Measurements from ENCODE around the gene KCNQ1.
A peak's percentile ranks its signal among the peaks of the same experiment; 100 is the strongest.

The KCNQ1 gene

DNA sequence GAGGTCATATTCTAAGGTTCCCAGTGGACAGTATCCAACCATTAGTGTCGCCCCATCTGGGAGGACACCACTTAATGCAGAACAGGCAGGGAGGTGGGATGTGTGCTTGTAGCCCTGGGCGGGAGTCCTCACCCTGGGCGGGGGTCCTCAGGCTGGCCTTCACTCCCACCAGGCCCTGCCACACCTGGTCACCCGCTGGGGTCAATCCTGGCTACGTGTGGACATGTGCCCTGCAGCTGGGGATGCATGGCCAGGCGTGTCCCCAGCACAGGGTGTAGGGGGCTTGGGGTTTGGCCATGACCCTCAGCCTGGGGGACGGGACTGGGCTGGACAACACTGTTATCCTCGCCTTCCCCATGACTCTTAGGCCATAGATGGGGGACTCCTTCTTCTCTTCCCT is 19.3 kb upstream of the KCNQ1 start:
- no peak for DNase-seq

DNA sequence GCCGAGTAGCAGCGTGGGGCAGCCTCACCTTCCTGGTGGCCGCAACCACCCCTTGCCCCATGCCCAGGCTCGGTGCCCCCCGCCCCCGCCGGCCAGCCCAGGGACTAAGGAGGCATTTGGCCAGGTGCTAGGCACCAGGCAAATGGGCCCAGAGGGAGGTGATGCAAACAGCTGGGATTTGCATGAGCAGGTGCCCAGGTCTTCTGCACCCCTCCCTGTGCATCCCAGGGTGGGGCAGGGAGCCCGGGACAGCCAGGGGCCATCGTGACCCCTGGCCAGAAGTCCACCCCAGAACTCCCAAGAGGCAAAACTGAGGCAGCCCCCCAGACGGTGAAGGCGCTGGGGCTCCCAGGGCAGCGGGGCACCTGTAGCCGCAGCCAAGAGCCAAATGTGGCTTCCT is 18.6 kb upstream of the KCNQ1 start:
- DNase-seq = no peak

DNA sequence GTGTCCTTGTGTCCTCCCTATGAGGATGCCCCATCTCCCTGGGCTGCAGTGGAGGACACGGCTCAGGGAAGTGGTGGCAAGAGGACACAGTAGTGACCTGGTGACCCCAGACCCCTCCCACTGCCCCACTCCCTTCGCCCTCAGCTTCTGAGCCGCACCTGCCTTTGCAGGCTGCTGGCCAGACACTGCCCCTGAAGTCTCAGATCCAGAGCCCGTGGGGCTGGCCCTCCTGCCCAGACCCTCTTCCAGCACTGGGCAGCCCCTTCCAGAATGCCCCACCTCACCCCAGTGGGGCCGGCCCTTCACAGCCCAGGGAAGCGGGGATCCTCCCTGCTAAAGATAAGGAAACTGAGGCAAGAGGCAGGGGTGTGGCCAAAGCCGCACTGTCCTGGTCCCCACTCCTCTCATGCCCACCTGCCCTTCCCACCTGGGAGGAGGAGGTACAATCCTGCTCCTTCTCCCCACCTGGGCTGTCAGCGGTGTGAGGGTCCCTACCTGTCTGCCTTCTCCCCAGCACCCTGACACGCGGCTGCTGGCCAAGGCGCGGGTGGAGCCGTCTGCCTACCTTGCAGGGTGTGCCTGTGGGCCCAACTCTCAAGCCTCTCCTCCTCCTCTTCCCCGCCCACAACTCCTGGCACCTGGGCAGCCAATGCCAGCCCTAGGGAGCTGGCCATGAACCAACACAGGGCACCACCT is 17.8 kb upstream of the KCNQ1 start:
- no peak for DNase-seq

DNA sequence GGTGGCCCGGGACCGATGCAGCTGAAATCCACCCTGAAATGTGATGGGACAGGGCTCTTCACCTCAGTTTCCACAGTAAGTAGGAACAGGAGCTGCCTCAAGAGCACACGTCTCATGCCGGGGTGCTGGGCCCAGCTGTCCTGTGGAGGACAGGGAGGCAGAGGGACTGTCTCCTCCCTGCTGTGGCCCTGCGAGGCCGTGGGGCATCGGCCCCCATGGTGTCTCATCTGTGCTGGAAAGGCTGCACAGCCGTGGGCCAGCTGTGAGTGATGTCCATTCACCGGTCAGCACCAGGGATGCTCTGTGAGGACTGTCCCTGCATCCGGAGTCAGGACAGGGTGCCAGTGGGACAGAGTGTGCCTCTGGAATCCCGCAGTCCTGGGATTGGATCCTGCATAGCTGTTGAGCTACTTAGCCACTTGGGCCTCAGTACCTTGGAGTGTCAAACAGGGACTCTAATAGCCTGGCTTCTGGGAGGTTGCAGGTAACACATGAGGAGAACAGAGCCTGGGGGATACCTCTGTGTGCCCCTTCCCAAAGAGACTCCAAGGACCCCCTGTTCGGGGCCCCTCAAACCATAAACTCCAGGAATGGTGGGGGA is 17.0 kb upstream of the KCNQ1 start:
- DNase-seq = no peak

DNA sequence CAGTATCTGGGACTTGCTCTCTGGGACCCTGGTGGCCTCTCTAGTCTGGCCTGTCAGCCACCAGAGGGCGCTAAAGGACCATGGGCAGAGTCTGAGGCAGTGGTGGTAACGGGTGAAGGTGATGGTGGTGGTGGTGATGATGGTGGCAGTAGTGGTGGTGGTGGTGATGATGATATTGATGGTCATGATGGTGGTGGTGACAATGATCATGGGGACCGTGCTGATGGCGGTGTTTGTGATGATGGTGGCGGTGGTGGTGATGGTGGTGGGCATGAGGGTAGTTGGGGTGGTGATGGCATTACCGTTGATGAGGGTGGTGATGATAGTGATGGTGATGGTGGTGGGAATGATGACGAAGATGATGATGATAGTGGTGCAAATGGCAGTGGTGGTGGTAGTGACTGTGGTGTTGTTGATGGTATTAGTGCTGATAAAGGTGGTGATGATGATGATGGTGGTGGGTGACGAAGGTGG is 16.4 kb upstream of the KCNQ1 start:
- peak; percentile 80 to 87 for DNase-seq

DNA sequence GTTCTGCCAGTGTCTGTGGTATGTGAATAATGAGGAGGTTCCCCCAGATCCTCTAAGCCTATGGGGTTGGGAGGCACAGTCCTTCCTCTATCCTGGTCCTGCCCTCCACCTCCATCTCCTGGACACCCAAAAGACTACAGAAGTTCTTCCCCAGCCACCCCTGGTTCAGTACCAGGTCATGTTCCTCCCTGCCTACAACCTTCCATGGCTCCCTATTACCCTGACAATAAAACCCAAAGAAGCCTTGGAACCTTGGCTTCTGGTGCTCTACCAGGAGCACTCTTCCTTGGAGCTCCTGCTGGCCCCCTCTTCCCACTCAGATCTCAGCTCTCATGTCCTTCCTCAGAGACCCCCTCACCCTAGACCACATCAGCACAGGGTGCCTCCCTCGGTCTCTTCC is 13.4 kb upstream of the KCNQ1 start:
- no peak for DNase-seq

DNA sequence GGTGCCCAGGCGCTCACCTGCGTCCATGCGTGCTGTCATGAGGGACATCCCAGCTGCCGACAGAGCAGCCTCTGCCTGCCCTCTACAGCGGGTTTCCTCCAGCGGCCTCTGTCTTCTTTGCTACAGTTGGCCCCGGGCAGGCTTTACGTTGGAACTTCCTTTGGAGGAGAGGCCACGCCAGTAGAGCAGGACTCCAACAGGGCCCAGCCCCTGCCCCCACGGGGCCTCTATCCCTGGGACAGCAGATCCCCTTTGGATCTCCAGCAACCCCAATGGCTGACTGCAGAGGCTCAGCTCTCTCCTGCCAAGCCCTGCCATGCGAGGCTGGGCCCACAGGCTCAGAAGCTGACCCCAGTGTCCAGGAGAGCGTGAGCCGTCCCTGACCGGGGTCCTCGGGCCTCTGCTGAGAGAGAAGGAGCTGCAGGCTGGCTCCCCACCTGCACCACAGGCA is 12.6 kb upstream of the KCNQ1 start:
- no peak for DNase-seq

DNA sequence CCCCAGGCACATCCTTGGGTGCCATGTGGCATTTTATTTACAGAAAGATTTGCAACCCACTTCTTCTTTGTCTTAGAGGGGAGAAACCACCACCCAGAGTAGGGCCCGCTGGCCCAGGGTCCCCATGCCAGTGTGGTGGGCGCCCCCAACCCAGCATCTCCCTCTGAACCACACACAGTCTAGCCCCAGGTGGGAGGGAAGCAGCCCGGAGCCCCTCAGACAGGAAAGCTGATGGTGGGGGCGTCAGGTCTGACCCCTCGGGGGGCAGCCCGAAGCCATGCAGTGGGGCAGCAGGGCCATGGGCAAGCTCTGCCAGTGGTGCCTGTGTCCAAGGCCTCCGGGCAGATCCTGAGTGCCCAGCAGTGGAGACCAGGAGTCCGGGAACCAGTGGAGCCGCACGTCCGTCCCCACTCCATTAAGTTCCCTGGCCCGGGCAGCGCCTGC is 12.2 kb upstream of the KCNQ1 start:
- DNase-seq = no peak

DNA sequence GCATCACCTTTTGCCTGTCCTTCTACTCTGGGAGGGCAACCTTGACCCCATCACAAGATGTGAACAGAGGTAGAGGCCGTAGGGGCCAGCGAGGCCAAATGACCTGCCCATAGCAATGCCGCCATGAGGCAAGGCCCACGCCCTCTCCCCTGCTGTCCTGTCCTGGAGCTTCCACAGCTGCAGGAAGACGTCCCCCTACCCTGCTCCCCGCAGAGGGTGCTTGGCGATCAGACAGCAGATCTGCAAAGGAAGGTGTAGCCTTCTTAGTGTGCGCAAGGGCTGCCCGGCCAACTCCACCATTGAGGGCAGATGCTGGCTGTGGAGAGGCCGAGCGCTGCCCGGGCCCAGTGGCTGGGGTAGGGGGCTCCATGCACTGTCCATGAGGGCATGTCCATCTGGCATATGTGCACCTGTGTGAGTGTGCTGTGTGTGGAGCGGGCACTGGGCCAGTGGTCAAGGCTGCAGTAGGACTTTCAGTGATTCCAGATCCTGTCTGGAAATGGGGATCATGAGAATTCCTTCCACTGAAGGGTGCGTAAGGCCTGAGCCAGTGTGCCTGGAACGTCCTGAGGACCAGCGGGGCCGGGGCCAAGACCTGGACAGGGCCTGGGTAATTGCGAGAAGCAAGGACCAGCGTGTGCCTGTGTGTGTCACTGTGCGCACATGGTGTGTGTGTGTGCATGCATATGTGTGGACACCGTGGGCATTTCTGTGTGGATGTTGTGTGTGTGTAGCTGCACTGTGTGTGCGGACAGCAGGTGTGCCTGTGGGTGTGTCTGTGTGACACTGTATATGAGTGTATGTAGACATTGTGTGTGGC is 11.5 kb upstream of the KCNQ1 start:
- no peak for DNase-seq

DNA sequence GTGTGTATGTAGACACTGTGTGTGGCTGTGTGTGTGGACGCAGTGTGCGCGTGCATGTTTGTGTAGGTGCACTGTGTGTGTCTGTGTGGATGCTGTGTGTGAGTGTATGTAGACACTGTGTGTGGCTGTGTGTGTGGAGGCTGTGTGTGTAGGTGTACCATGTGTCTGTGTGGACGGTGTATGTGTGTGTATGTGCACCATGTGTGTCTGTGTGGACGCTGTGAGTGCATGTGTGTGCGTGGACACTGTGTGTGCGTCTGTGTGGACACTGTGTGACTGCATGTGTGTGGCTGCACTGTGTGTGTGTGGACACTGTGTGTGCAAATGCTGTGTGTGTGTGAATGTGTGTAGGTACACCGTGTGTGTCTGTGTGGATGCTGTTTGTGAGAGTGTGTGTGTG is 10.8 kb upstream of the KCNQ1 start:
- no peak for DNase-seq

DNA sequence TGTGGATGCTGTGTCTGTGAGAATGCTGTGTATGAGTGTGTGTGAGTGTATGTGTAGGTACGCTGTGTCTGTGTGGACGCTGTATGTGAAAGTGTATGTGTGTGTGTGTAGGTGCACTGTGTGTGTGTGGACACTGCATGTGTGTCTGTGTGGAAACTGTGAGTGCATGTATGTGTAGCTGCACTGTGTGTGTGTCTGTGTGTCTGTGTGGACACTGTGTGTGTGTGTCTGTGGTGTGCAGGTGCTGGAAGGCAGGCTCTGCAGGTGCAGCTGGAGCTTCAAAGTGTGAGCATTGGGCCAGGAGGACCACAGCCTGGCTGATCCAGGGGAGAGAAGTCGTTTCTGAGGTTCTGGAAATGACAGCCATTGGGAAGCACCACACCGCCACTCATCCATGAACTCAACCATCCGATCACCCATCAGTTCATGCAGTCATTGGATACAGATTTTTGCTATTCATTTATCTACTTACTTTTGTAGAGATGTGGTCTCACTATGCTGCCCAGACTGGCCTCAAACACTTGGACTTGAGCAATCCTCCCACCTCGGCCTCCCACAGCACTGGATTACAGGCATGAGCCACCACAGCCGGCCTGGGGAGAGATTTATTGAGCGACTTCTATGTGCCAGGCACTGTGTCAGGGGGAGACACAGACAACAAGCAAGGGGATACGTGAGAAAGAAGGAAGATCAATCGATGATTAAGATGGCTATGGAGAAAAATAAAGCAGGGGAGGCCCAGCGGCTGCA is 10.1 kb upstream of the KCNQ1 start:
- DNase-seq = no peak

DNA sequence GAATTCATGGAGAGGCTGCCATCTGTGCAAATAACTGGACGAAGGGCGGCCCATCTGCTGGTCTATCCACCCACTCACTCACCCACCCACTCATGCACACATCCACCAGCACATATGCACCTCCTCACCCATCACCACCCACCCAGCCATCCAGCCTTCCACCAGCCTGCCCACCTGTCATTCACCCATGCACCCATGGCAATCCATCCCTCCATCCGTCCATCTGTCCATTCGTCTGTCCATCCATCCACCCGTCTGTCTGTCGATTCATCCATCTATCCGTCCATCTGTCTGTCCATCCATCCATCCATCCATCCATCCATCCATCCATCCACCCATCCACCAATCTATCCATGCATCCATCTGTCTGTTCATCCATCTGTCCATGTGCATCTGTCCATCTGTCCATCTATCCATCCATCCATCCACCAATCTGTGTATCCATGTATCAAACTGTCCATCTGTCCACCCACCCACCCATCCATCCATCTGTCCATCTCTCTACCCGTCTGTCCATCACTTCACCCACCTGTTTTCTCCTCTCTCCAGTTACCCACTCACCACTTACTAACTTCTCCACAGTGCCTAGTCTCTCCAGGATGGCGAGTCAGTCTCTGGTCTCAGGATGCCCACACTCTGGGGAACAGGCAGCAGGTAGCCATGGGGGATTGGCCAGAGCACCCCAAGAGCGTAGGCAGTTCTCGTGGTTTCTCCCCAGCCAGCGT is 9.4 kb upstream of the KCNQ1 start:
- DNase-seq = no peak

DNA sequence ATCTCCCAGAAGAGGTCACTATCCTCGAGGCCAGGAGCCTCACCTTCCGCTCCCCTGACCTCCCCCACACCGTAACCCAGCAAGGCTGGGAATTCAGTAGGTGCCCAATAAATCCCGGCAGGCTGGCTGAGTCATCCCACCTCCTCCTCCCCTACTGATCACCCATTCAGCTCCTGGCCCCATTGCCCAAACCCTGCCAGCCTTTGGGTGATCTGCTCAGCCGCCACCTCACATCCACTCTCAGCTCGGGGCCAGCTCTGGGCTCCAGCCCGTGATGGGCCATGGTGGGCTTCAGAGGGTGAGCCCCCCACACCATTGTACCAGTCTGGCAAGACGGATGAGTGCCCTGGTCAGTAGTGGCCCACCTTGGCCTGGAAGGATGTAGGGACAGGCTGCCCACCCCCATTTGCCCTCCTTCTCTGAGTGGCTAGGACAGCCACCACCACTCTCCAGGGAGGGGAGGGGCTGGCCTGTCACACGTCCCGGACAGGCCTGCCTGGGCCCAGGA is 8.7 kb upstream of the KCNQ1 start:
- no peak for DNase-seq

DNA sequence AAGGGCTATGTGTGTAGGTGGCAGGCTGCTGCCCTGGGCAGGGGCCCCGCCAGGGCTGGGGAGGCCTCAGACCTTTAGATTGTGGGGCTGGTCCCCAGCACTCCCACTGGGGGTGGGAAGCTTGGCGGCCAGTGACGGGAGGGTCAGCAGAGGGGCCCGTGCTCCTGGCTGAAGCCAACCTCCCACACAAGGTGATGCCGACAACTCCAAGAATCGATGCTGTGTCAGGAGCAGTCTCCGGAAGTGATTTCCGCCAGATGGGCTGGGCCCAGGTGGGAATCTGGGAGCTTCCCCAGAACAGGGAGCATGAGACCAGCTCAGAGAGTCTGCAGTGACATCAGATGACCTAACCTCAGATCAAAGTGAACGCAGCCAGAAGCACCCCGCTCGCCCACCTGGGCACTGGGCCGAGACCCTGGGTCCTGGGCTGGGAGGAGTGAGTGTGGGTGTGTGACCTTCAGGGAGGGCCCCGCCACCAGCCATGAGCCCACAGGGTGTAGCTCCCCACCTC is 8.2 kb upstream of the KCNQ1 start:
- no peak for DNase-seq

DNA sequence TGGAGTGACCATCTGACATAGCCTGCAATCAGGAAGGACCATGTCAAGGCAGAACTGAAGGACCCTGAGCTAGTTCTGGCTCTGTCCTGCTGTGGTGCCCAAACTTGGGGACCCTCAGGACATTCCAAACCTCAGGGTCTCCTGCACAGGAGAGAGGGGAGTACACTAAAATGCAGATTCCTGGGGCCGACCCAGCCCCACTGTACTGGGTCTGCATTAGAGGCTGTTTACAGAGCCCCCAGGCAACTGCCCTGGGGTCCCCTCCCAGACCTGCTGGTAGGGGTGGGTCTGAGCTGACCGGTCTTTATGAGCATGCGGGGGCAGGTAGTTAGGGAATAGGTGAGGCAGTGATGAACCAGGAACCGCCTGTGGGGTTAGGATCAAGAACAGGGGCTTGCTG is 7.3 kb upstream of the KCNQ1 start:
- no peak for DNase-seq

DNA sequence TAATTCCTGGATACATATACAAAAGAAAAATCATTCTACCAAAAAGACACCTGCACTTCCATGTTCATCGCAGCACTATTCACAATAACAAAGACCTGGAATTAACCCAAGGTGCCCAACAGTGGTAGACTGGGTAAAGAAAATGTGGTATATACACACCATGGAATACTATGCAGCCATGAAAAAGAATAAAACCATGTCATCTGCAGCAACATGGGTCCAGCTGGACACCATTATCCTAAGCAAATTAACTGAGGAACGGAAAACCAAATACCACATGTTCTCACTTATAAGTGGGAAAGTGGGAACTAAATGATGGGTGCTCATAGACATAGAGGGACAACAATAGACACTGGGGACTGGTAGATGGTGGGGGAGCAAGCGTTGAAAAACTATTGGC is 5.0 kb upstream of the KCNQ1 start:
- no peak for DNase-seq

DNA sequence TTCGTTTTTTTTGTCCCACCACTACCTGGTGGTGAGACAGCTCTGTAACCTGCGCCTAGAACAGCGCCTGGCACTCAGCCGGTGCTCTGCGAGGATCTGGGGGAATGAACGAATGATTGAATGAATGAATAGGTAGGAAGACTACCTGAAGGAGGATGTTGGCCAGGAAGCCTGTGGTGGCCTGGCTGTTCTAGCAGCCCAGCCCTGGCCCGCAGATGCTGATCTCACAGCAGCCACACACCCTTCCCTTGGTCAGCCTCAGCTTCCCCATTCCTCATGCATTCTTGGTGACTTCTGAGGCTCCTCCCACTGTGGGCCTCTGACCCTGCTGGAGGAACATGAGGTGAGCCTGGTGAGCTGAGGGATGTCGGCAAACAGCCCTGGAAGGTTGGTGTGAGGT is 4.2 kb upstream of the KCNQ1 start:
- no peak for DNase-seq

DNA sequence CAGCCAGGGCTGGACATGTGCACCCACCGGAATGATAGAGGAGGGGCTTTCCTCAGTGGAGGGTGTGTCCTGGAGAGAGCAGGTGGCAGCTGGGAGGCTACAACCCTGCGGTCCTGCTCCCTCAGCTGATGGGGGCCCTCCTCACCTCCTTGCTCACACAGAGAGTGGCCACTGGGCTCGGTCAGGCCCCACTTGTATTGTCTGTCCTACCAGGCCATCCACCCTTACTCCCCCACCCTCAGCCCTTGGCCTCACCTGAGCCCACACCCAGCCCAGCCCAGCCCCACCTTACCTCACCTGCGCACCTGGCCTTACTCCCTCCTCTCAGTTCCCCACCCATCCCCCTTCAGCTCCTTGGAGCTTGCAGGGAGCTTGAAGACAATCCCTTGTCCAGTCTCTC is 3.6 kb upstream of the KCNQ1 start:
- DNase-seq = no peak

DNA sequence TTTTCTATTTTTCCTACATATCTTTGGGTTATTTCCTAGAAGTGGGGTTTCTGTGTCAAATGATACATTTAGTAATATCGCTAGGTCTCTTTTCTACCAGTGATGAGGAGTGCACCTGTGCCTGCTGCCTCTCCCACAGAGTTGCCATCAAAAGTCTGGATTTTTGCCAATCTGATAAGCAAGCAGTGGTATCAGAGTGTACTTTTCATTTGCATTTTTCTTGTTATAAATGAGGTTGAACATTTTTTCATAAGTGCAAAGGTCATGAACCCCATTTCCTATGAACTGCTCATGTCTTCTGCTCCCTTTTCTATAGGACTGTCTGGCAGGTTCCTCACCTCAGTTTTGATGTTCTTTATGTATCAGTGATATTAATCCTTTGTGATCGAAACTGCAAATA is 2.2 kb upstream of the KCNQ1 start:
- DNase-seq = peak in 1 of 2 donors; percentile 78

DNA sequence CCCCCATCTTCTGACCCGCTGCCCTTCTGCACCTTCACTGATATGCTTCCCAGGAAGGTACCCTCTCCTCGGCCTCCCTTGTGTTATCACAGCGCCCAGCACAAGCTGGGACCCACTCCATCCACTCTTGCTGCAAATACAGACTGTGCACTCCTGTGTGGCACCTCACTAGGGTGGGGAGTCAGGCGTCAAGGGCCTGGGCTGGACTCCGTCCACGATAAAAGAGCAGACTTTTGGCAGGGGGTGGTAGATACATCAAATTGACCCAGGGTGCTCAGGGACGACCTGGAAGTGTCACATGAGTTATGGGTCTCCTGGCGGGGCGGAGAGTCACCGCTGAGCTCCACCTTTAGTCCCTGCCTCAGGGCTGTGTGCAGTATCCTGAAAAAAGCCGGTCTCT is 1.4 kb upstream of the KCNQ1 start:
- no peak for DNase-seq

DNA sequence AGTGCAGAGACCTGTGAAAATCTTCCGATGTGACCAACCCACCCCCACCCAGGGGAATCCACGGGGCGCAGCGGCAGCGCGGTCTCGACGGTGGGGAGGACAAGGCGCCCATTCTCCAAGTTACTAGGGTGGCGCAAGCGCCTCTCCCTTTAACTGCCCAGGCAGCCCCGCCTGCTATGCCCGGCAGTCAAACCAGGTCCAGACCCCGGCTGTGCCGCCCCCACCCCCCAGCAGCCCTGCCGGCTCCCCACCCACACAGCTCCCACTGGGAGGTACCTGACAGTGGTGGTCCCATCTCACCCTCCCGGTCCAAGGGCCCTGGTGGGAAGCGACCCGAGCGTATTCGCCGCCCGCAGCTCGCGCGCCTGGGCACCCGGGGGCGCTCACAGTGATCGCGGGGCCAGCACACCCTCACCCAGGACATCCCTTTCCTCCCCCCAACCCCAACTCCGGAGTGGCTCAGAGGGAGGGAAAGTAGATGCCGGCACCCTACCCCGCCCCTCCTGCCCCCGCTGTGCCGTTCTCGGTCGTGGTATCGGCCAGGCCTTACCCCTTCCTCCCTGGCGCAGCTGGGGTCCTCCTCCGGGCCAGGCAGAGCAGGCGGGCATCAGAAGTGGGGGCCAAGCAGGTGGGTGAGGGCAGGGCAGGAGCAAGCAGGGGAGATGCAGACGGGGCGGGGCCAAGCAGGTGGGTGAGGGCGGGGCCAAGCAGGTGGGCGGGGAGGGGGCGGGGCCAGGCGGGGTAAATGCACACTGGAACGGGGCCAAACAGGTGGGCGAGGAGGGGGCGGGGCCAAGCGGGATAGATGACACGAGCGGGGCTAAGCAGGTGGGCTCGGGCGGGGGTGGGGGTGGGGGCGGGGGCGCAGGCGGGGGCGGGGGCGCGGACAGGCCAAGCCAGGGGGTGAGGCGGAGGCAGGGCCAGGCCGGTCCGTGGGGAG is 657 bp upstream of the KCNQ1 start, which contains the start of gene TRPM5:
Gene TRPM5, minus strand, starts transcription at position 634 of the 940 bp plus-strand sequence. CDS start 21,478 bp downstream, outside the sequence.
- DNase-seq = peak; percentile 73 to 74
